Measurements from ENCODE around the gene MSI1.

The MSI1 gene

GRCh38 chr12:120376009-120376408 lies 7.0 kb upstream of the MSI1 start:
- DNase-seq (ENCODE audit: insufficient read length) (no peak), FAIRE-seq (no peak)
- TF ChIP-seq TAF1 (IDR thresholded peaks at IDR 0.05; ENCODE audit: borderline replicate concordance, low read depth, low read length) (no peak), POLR2AphosphoS5 (IDR thresholded peaks at IDR 0.05; ENCODE audit: low read depth, low read length) (no peak), POLR2A (IDR thresholded peaks at IDR 0.05; ENCODE audit: low read depth, low read length) (no peak)

- FAIRE-seq = no peak
- TF ChIP-seq POLR2A (IDR thresholded peaks at IDR 0.05; ENCODE audit: low read depth, low read length) = no peak
- TF ChIP-seq TAF1 (IDR thresholded peaks at IDR 0.05; ENCODE audit: borderline replicate concordance, low read depth, low read length) = no peak
- no peak for TF ChIP-seq POLR2AphosphoS5 (IDR thresholded peaks at IDR 0.05; ENCODE audit: low read depth, low read length)
- DNase-seq (ENCODE audit: insufficient read length) = no peak
These were observed 4.7 kb upstream of the MSI1 start for GRCh38 chr12:120373683-120374082.

GRCh38 chr12:120370343-120371243 lies 1.6 kb upstream of the MSI1 start:
- no peak for DNase-seq (ENCODE audit: insufficient read length)
- TF ChIP-seq POLR2A (IDR thresholded peaks at IDR 0.05; ENCODE audit: low read depth, low read length) (no peak), TAF1 (IDR thresholded peaks at IDR 0.05; ENCODE audit: borderline replicate concordance, low read depth, low read length) (no peak), POLR2AphosphoS5 (IDR thresholded peaks at IDR 0.05; ENCODE audit: low read depth, low read length) (no peak)
- no peak for FAIRE-seq

- DNase-seq (ENCODE audit: insufficient read length) (no peak), FAIRE-seq (no peak)
- TF ChIP-seq TAF1 (IDR thresholded peaks at IDR 0.05; ENCODE audit: borderline replicate concordance, low read depth, low read length) (no peak), POLR2AphosphoS5 (IDR thresholded peaks at IDR 0.05; ENCODE audit: low read depth, low read length) (no peak), POLR2A (IDR thresholded peaks at IDR 0.05; ENCODE audit: low read depth, low read length) (no peak)
These were observed 809 bp upstream of the MSI1 start for GRCh38 chr12:120369603-120370342.

- FAIRE-seq (no peak), DNase-seq (ENCODE audit: insufficient read length) (no peak)
- TF ChIP-seq POLR2AphosphoS5 (IDR thresholded peaks at IDR 0.05; ENCODE audit: low read depth, low read length) (no peak), TAF1 (IDR thresholded peaks at IDR 0.05; ENCODE audit: borderline replicate concordance, low read depth, low read length) (no peak), POLR2A (IDR thresholded peaks at IDR 0.05; ENCODE audit: low read depth, low read length) (no peak)
These were observed 808 bp downstream of the MSI1 start for GRCh38 chr12:120367924-120368788.

GRCh38 chr12:120367233-120367923 lies 1.6 kb downstream of the MSI1 start:
- FAIRE-seq (no peak), DNase-seq (ENCODE audit: insufficient read length) (no peak)
- TF ChIP-seq POLR2AphosphoS5 (IDR thresholded peaks at IDR 0.05; ENCODE audit: low read depth, low read length) = no peak
- no peak for TF ChIP-seq POLR2A (IDR thresholded peaks at IDR 0.05; ENCODE audit: low read depth, low read length)
- no peak for TF ChIP-seq TAF1 (IDR thresholded peaks at IDR 0.05; ENCODE audit: borderline replicate concordance, low read depth, low read length)

- no peak for TF ChIP-seq POLR2A (IDR thresholded peaks at IDR 0.05; ENCODE audit: low read depth, low read length)
- no peak for TF ChIP-seq POLR2AphosphoS5 (IDR thresholded peaks at IDR 0.05; ENCODE audit: low read depth, low read length)
- TF ChIP-seq TAF1 (IDR thresholded peaks at IDR 0.05; ENCODE audit: borderline replicate concordance, low read depth, low read length) = no peak
- FAIRE-seq (no peak), DNase-seq (ENCODE audit: insufficient read length) (no peak)
These were observed 2.1 kb downstream of the MSI1 start for GRCh38 chr12:120366845-120367232.

- FAIRE-seq (no peak), DNase-seq (ENCODE audit: insufficient read length) (no peak)
- TF ChIP-seq POLR2AphosphoS5 (IDR thresholded peaks at IDR 0.05; ENCODE audit: low read depth, low read length) (no peak), POLR2A (IDR thresholded peaks at IDR 0.05; ENCODE audit: low read depth, low read length) (no peak), TAF1 (IDR thresholded peaks at IDR 0.05; ENCODE audit: borderline replicate concordance, low read depth, low read length) (no peak)
These were observed 2.6 kb downstream of the MSI1 start for GRCh38 chr12:120366341-120366705.

GRCh38 chr12:120365675-120366340 lies 3.2 kb downstream of the MSI1 start:
- TF ChIP-seq TAF1 (IDR thresholded peaks at IDR 0.05; ENCODE audit: borderline replicate concordance, low read depth, low read length) = no peak
- no peak for TF ChIP-seq POLR2AphosphoS5 (IDR thresholded peaks at IDR 0.05; ENCODE audit: low read depth, low read length)
- TF ChIP-seq POLR2A (IDR thresholded peaks at IDR 0.05; ENCODE audit: low read depth, low read length) = no peak
- no peak for DNase-seq (ENCODE audit: insufficient read length)
- no peak for FAIRE-seq

- DNase-seq (ENCODE audit: insufficient read length) (no peak), FAIRE-seq (no peak)
- TF ChIP-seq TAF1 (IDR thresholded peaks at IDR 0.05; ENCODE audit: borderline replicate concordance, low read depth, low read length) (no peak), POLR2AphosphoS5 (IDR thresholded peaks at IDR 0.05; ENCODE audit: low read depth, low read length) (no peak), POLR2A (IDR thresholded peaks at IDR 0.05; ENCODE audit: low read depth, low read length) (no peak)
These were observed 4.5 kb downstream of the MSI1 start for GRCh38 chr12:120364487-120364886.
